Measurements from ENCODE around the gene ARID4A. TPM values are rescaled to one million over a fixed set of nuclear protein-coding genes. Genes with fewer than 3 reads are reported as not detected.

ARID4A gene
- total and polyA plus RNA-seq, 2 donors (not counting 3 experiments of a cell fraction or from before 2014, with no cell fraction given): 3.7 to 20.0 TPM

GRCh38 chr14:58354808-58355207 is 56.5 kb downstream of the ARID4A start:
- no peak overlapping the region for H3K9ac ChIP-seq (replicated peaks; ENCODE audit: extremely low read depth, insufficient read depth, low read length)
- H3K9me3 ChIP-seq (replicated peaks; ENCODE audit: control insufficient read depth, insufficient read depth, low read length): no peaks in the 10 kb centered on the region
- POLR2A ChIA-PET: no interaction called here
- DNase-seq (ENCODE audit: low read depth, low spot score) (no peak), FAIRE-seq (no peak)
- intact Hi-C loops (cut with micrococcal nuclease): no loop called here
- H4K20me1 ChIP-seq (replicated peaks; ENCODE audit: control insufficient read depth, extremely low read depth, insufficient read depth, low read length): no peaks in the 10 kb centered on the region
- H2AFZ ChIP-seq (ENCODE audit: low read depth, low read length): no peak overlapping the region
- H3K4me1 ChIP-seq (ENCODE audit: control insufficient read depth, extremely low read depth, insufficient read depth, low read length): peaks cover 10% of the 10 kb centered on the region
- CTCF ChIA-PET: no interaction called here
- H3K9me1 ChIP-seq (replicated peaks; ENCODE audit: control insufficient read depth, extremely low read depth, insufficient read depth, low read length): no peaks in the 10 kb centered on the region
- H3K4me2 ChIP-seq (ENCODE audit: insufficient read depth, low read length): no peak overlapping the region
- peaks cover 5 to 7% of the 10 kb centered on the region in 2 experiments for H3K36me3 ChIP-seq (ENCODE audit: control insufficient read depth in 2 of 2, extremely low read depth in 1 of 2, insufficient read depth in 2 of 2, low read length in 2 of 2)
- TF ChIP-seq CTCF (IDR thresholded peaks at IDR 0.05; ENCODE audit: extremely low read depth in 1 of 2, insufficient read depth in 1 of 2, low read depth in 1 of 2, low read length in 2 of 2): no peak
- TF ChIP-seq POLR2A (IDR thresholded peaks at IDR 0.05; ENCODE audit: low read depth, low read length): no peak
- TF ChIP-seq EZH2 (IDR thresholded peaks at IDR 0.05; ENCODE audit: borderline replicate concordance, low read depth, low read length, severe bottlenecking): no peak
- no peak for TF ChIP-seq GATA2 (IDR thresholded peaks at IDR 0.05; ENCODE audit: insufficient read depth, insufficient read length, low read depth, low read length)
- TF ChIP-seq JUN (IDR thresholded peaks at IDR 0.05; ENCODE audit: borderline replicate concordance, insufficient read depth, insufficient read length, low read depth): no peak
- TF ChIP-seq FOS (IDR thresholded peaks at IDR 0.05; ENCODE audit: borderline replicate concordance, insufficient read depth, low read length): no peak
- no peak for TF ChIP-seq MAX (IDR thresholded peaks at IDR 0.05; ENCODE audit: insufficient read depth, insufficient read length)
- no peak for TF ChIP-seq MYC (IDR thresholded peaks at IDR 0.05; ENCODE audit: low read depth, low read length)
- no peak for TF ChIP-seq POLR2AphosphoS5 (IDR thresholded peaks at IDR 0.05; ENCODE audit: insufficient read depth, low read depth, low read length)
- H3K27ac ChIP-seq (ENCODE audit: insufficient read depth, low read depth, low read length): no peak overlapping the region
- H3K79me2 ChIP-seq (ENCODE audit: control insufficient read depth, insufficient read depth, low read length): no peaks in the 10 kb centered on the region
- H3K27me3 ChIP-seq (ENCODE audit: control insufficient read depth in 2 of 2, insufficient read depth in 2 of 2, low read length in 2 of 2): no peaks in the 10 kb centered on the region
- BruUV-seq (replicated peaks): no TSS peak
- dilution Hi-C loops (cut with MboI; ENCODE audit: extremely low pct_ligation_motif_present, low sequenced_read_pairs): no loop called here
- no peak overlapping the region for H3K4me3 ChIP-seq (replicated peaks in 1 of 3; ENCODE audit: insufficient read depth in 1 of 3, low read depth in 1 of 3, low read length in 3 of 3)

Measured in endothelial cell of umbilical vein (primary cell).